Urothelium cell line (cell line): Measurements from ENCODE around the gene COL11A1.
A peak's percentile ranks its signal among the peaks of the same experiment; 100 is the strongest.
"Not testable (repeated sequence)": the region's sequence is repeated elsewhere in the genome, so short reads cannot be mapped to it uniquely, and the experiment has no call there.

Source experiments
- DNase-seq: peaks from one replicate; pipeline ENCODE4 v3.0.0; 2011; ENCODE audit warnings: low spot score, mixed read lengths
- FAIRE-seq: peaks from 2 replicates; lab custom pipeline; 2011; peaks lifted over from hg19 to GRCh38; lab: Jason Lieb, UNC

COL11A1 gene

GRCh38 chr1:102842606-102843005 lies 265.7 kb downstream of the COL11A1 start:
- no peak for FAIRE-seq

GRCh38 chr1:102840741-102841140 lies 267.6 kb downstream of the COL11A1 start:
- FAIRE-seq (no peak), DNase-seq (no peak)

More at GRCh38 chr1:102842606-102843005, 265.7 kb downstream of the COL11A1 start:
- DNase-seq: no peak

- no peak for FAIRE-seq
- no peak for DNase-seq
These were observed 270.3 kb downstream of the COL11A1 start for GRCh38 chr1:102838016-102838415.

GRCh38 chr1:102837551-102837950 lies 270.8 kb downstream of the COL11A1 start:
- DNase-seq (no peak), FAIRE-seq (no peak)

GRCh38 chr1:102836991-102837390 lies 271.3 kb downstream of the COL11A1 start:
- FAIRE-seq: no peak
- no peak for DNase-seq

DNA sequence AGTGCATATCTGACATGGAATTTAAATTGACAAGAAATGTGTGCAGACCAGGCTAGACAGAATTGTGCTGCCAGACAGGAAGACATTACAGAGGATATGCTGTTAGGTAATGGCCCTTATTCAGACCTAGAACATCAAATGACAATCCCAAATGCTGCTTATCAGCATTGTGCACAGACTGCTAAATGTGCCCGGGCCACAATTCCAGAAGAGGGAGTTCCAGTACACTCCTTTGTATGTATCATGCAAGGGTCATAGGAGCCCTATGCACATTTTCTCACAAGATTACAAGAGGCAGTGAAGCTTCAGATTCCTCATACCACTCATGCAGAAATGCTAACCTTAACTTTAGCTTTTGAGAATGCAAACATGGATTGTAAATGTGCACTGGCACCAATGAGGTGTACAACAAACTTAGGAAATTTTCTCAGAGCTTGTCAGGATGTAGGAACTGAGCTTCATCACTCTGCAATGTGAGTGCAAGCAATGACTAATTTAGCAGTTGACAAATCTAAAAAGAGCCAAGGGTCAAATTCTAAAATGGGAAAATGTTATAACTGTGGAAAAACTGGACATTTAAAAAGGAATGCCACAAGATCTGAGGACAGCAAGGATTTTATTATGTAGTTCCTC lies 273.5 kb downstream of the COL11A1 start:
- DNase-seq (no peak), FAIRE-seq (peak; percentile 9)

- DNase-seq: no peak
These were observed 275.2 kb downstream of the COL11A1 start for GRCh38 chr1:102833151-102833550.

GRCh38 chr1:102826706-102827105 lies 281.6 kb downstream of the COL11A1 start:
- not testable (repeated sequence) for DNase-seq, FAIRE-seq

More at GRCh38 chr1:102833151-102833550, 275.2 kb downstream of the COL11A1 start:
- FAIRE-seq: no peak
